ENCODE results near the gene SPC25.

The SPC25 gene

DNA sequence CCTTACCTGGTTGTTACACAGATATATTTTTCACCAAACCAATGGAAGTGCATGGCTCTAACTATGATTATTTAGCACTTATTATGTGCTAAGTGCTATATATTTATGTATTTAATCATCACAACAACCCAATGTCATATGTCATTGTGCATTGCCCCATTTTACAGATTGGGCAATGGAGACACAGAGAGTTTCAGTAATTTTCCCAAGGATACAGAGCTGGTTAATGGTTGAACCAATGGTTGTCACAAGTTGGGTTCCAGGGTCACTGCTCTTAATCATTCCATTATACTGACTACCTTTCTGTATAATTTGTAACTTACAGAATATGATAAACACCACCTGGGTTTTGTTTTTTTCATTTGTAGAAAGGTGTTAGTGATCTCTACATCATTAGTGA lies 58.6 kb downstream of the SPC25 start:
- DNase-seq = no peak

DNA sequence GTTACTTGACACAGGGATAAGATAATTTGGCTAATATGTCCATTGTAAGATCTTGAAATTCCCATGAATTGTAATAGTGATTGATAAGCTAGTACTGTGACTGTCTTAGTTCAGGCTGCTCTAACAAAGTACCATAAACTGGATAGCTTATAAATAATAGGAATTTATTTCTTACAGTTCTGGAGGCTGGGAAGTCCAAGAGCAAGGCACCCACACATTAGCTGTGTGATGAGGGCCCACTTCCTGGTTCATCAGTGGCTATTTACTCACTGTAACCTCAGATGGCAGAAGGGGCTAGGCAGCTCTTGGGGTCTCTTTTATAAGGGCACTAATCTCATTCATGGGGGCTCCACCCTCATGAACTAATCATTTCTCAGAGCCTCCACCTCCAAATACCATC lies 59.3 kb downstream of the SPC25 start:
- DNase-seq = no peak

DNA sequence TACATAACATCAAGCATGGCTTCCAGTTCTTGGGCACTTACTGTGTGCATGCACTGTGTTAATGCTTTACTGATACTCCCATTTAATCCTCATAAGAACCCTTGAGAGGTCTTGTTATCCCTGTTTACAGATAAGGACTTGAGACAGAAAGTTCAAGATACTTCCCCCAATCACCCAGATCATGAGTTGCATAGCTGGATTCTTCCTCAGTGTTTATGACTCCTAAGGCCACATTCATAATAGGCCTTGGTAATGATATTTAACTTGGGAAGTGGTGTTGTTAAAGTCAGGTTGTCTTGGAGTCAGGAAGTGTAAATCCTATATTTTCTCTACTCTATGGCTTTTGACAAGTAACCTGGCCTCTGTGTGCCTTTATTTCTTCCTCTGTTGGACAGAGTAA lies 65.1 kb downstream of the SPC25 start:
- no peak for DNase-seq

DNA sequence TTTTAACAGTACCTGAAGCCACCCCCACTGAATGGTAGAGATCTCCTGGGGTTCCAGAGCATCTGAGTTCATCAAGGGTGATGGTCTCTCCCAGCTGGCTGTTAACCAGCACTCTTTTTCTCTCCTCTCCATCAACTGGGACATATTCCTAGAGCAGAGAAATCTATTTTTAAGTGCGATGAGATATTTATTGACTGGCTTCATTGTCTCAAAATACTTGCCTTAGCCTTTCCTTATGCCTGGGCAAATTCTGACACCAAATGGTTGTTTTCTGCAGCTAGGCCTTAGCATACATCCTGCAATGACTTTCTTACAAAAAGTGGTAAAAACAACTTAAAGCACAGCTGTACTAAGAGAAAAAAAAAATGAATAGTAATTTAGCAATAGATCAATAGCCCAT lies 68.2 kb downstream of the SPC25 start:
- DNase-seq = no peak

DNA sequence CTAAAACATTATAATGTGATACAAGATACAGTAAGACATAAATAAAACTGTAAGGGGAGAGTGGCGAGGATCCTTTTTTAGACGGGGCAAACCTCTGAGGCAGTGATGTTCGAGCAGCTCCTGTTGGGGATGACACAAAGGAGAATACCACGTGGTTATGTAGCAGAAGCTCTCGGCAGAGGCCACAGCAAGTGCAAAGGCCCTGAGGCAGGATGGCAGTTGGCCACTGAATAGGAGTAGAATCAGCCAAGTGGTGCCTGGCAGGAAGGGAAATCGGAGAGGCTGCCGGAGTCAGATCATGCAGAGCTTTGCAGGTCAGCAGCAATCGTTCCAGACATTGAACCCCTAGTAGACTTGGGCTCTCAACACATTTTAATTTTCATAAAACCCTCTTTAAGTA lies 68.7 kb downstream of the SPC25 start:
- DNase-seq = no peak
